T-helper 2 cell treated with Interferon-gamma antibody and Interleukin-4, amounts not matched to agents 5 μg/mL and 100 μg/mL, for 36 hours (primary cell): ENCODE results near the gene SYNGR4.

Experiments
- DNase-seq: peaks from one replicate; pipeline ENCODE4 v3.0.0; 2021; ENCODE audit warnings: low spot score
- H3K27ac Mint-ChIP-seq: one replicate; pipeline ENCODE4 v1.8.0; 2021; ENCODE audit warnings: mild to moderate bottlenecking, mixed read lengths
- H3K27me3 Mint-ChIP-seq: one replicate; pipeline ENCODE4 v1.8.0; 2021; ENCODE audit warnings: low read depth, mixed read lengths
- H3K36me3 Mint-ChIP-seq: one replicate; pipeline ENCODE4 v1.8.0; 2021; ENCODE audit warnings: low read depth, mixed read lengths
- H3K4me1 Mint-ChIP-seq: one replicate; pipeline ENCODE4 v1.8.0; 2021; ENCODE audit warnings: low read depth, mixed read lengths
- H3K4me3 Mint-ChIP-seq: one replicate; pipeline ENCODE4 v1.8.0; 2022; ENCODE audit warnings: mild to moderate bottlenecking, moderate library complexity, mixed read lengths
- H3K9me3 Mint-ChIP-seq: one replicate; pipeline ENCODE4 v1.8.0; 2021; ENCODE audit warnings: mixed read lengths

Gene SYNGR4

DNA sequence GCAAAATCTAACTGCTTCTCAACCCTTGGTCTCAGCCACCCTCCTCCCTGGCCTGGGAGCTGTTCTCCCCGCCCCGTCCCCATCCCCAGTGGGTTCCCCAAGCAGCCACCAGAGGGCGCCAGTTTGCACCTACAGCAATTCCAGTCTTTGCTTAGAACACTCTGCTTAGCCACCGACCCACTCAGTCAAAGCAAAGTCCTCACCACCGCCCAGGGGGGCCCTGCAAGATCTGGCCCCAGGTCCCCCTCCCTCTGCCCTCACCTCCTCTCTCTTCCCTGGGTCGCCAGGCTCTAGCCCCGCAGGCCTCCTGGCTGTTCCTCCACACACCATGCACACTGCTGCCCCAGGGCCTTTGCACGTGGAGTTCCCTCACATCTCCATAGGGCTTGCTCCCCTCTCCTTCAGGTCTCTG lies 12.8 kb upstream of the SYNGR4 start:
- Mint-ChIP-seq H3K27ac (no peak overlapping the region), H3K4me1 (peaks cover 4% of the 10 kb centered on the region), H3K9me3 (no peaks in the 10 kb centered on the region), H3K36me3 (peaks cover 3% of the 10 kb centered on the region), H3K27me3 (no peaks in the 10 kb centered on the region), H3K4me3 (no peak overlapping the region)
- peak; percentile 63 for DNase-seq

DNA sequence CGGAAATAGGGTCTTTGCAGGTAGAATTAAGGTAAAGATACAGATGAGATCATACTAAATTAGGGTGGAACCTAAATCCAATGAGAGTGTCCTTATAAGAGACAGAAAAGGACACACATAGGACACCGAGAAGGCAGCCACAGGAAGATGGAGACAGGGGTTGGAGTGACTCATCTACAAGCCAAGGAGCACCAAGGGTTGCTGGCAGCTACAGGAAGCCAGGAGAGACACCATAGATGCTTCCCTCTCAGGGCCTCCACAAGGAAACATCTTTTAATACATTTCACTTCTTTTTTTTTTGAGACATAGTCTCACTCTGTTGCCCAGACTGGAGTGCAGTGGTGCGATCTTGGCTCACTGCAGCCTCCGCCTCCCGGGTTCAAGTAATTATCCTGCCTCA lies 10.5 kb upstream of the SYNGR4 start:
- no peaks in the 10 kb centered on the region for H3K27me3 Mint-ChIP-seq
- peaks cover 4% of the 10 kb centered on the region for H3K4me1 Mint-ChIP-seq
- H3K4me3 Mint-ChIP-seq, result no peak overlapping the region
- no peak for DNase-seq
- H3K9me3 Mint-ChIP-seq, result no peaks in the 10 kb centered on the region
- no peak overlapping the region for H3K27ac Mint-ChIP-seq
- H3K36me3 Mint-ChIP-seq, result peaks cover 2% of the 10 kb centered on the region

DNA sequence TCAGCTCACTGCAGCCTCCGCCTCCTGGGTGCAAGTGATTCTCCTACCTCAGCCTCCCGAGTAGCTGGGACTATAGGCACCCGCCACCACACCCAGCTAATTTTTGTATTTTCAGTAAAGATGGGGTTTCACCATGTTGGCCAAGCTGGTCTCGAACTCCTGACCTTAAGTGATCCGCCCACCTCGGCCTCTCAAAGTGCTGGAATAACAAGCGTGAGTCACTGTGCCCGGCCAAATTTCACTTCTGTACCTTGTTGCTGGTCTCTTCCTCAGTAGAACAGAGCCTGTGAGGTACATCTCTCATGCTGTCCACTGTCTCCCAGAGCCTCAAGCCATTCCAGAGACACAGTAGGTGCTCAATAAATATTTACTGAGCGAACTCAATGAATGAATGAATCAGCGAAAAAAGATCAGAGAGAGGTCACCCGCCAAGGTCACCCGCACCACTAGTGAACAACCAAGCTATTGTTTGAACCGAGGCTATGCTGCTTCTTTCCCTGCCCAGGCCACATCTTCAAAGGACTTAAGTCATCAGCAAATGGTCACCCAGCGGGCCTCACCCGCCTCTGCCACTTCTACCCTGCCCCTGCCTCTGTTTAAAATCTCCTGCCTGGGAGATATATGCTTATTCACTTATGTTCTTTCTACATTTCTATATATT lies 9.7 kb upstream of the SYNGR4 start:
- H3K4me3 Mint-ChIP-seq, result no peak overlapping the region
- no peak overlapping the region for H3K27ac Mint-ChIP-seq
- no peak for DNase-seq
- H3K36me3 Mint-ChIP-seq, result peaks cover 2% of the 10 kb centered on the region
- no peaks in the 10 kb centered on the region for H3K27me3 Mint-ChIP-seq
- H3K4me1 Mint-ChIP-seq, result peaks cover 4% of the 10 kb centered on the region
- no peaks in the 10 kb centered on the region for H3K9me3 Mint-ChIP-seq

DNA sequence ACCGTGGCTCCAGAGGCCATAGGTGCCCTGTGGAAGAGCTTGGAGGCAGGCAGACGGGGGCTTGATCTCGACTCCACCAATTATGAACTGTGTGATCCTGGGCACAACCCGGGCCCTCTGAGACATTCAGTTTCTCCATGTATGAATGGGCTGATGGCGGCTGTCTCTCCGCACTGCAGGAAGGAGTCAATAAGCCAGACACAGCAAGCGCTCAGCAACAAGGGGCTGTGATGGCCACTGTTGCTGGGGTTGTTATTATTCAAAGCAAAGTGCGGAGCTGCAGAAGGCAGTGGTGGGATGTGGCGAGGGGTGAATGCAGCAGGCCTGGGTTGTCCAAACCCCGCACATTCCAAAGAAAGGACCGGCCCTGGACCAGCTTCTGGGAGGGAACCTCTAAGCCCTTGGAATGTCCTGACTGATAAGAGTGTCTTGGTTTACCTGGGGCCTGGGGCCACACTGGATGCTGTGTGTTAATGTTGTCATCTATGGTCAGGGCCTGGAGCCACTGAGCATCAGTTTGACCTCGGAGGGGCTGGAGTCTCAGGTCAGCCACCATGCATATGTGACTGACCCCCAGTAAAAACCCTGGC lies 8.7 kb upstream of the SYNGR4 start:
- Mint-ChIP-seq H3K4me3 (no peak overlapping the region), H3K27me3 (no peaks in the 10 kb centered on the region), H3K4me1 (peaks cover 4% of the 10 kb centered on the region), H3K9me3 (no peaks in the 10 kb centered on the region), H3K27ac (no peak overlapping the region), H3K36me3 (peaks cover 2% of the 10 kb centered on the region)
- no peak for DNase-seq

DNA sequence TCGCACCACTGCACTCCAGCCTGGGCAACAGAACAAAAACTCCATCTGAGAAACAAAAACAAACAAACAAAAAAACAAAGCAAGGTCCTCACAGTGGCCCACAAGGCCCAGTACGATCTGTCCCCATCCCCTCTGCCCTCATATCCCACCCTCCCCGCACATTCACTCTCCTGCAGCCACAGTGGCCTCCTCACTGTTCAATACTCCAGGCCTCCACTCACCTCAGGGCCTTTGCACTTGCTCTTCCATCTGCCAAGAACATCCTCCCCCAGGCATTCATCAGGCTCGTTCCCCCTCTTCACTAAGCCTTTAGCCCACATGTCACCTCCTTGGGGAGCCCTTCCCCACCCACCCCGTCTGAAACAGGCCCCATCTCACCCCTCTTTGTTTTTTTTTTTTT lies 5.0 kb upstream of the SYNGR4 start:
- no peak overlapping the region for H3K27ac Mint-ChIP-seq

DNA sequence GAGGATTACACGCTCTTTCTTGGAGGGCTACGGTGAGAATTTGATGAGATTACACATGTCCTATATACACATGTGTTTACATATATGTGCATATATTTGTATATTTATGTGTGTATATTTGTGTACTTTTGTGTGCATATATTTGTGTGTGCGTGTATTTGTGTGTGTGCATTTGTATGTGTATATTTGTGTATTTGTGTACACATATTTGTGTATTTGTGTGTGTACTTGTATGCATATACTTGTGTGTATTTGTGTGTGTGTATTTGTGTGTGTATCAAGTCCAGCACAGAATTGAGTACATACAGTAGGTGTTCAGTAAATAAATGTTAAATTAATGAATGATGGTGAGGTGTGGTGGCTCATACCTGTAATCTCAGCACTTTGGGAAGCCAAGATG lies 2.3 kb upstream of the SYNGR4 start:
- H3K27ac Mint-ChIP-seq, result no peak overlapping the region
- peaks cover 5% of the 10 kb centered on the region for H3K36me3 Mint-ChIP-seq
- peaks cover 21% of the 10 kb centered on the region for H3K4me1 Mint-ChIP-seq
- DNase-seq, result no peak
- H3K27me3 Mint-ChIP-seq, result peaks cover 4% of the 10 kb centered on the region
- no peak overlapping the region for H3K4me3 Mint-ChIP-seq
- no peaks in the 10 kb centered on the region for H3K9me3 Mint-ChIP-seq

More for the DNA sequence above, 5.0 kb upstream of the SYNGR4 start:
- H3K27me3 Mint-ChIP-seq, result peaks cover 4% of the 10 kb centered on the region
- H3K4me3 Mint-ChIP-seq, result no peak overlapping the region
- H3K36me3 Mint-ChIP-seq, result peaks cover 5% of the 10 kb centered on the region
- DNase-seq, result no peak
- H3K4me1 Mint-ChIP-seq, result peaks cover 14% of the 10 kb centered on the region
- no peaks in the 10 kb centered on the region for H3K9me3 Mint-ChIP-seq

DNA sequence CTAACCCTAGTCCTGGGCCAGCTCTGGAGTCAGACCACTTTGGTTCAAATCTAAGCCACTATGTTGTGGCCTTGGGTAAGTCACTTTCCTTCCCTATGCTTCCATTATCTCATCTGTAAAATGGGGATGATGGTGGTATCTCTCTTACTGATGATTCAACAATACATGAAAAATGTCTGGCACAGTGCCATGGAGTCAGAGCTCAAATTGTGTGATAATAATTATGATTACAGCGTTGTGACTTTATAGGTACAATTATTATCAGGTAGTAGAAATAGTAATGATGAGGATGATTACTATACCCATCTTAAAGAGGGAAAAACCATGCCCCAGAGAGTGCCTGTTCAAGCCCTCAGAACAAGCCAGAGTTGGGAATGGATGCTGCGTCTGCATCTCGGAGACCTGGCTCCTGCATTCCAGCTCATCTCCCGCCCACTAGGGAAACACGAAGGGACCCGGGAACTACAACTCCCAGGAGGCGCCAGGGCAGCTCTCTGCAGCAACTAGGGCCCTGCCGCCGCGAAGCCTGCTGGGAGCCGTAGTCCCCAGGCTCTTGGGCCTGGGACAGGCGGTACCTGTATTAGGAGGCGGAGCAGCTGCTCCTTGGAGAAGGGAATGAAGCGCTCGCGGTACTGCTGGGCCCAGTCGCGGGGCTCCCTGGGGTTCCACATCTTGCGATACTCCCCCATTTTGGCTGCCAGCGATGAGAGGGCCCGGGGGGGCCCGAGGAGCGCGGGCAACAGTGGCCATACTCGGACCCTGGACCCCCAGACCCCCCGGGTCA lies 1.3 kb upstream of the SYNGR4 start:
- Mint-ChIP-seq H3K9me3 (no peaks in the 10 kb centered on the region), H3K4me3 (peak overlapping the region; percentile 85), H3K36me3 (peaks cover 5% of the 10 kb centered on the region), H3K27me3 (peaks cover 4% of the 10 kb centered on the region), H3K4me1 (peaks cover 21% of the 10 kb centered on the region), H3K27ac (peak overlapping the region; percentile 94)
- peak; percentile 90 for DNase-seq

DNA sequence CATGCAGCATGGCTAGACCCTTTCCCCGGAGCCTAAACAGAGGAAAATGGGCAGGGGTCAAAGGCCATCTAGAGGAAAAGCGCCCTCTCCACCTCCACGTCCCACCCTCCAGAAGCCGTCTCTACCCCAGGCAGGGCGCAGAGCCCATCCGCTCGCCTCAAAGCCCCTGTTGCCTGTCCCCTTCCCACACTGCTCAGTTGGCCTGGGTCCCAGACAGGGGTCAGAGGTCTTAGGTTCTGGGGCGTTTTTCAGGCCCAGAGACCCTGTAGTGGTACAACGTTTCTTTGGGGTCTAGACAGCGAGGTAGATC lies 712 bp upstream of the SYNGR4 start:
- H3K36me3 Mint-ChIP-seq, result peaks cover 5% of the 10 kb centered on the region

DNA sequence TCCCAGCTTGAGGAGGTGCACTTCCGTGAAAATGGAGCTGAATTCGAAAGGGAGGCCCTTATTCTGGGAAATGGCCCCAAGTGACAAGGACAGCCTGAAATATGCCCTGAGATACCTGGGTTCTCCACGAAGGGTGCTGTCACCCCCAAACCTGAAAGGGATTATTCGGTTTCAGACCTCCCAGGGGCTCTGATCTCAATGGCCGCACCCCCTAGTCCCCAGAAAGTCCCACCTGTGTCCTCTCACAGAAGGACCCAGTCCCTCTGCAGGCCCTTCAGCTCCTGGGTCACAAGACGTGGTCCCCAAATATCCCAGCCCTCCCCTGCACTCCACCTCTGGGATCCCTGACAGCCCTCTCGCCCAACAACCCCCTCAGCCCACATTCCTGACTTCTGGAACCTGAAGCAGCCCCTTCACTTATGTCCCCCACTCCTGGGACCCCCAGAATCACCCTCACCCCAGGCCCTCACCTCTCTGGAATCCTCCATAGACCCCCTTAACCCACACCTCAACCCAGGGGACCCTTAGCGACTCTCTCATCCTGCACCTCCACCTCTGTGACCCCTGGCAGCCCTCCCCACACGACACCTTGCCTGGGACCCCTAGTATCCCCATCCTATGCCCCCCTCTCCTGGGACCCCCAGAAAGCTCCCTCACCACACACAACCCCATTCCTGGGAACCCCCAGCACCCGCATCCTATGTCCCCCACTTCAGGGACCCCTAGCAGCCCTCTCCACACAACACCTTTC lies 606 bp downstream of the SYNGR4 start:
- Mint-ChIP-seq H3K27ac (peak overlapping the region; percentile 94), H3K36me3 (peaks cover 3% of the 10 kb centered on the region), H3K9me3 (no peaks in the 10 kb centered on the region), H3K4me1 (peaks cover 21% of the 10 kb centered on the region), H3K27me3 (peaks cover 4% of the 10 kb centered on the region), H3K4me3 (peak overlapping the region; percentile 85)
- no peak for DNase-seq

More for the DNA sequence above, 712 bp upstream of the SYNGR4 start:
- DNase-seq, result no peak
- peak overlapping the region; percentile 94 for H3K27ac Mint-ChIP-seq
- H3K4me1 Mint-ChIP-seq, result peaks cover 21% of the 10 kb centered on the region
- H3K9me3 Mint-ChIP-seq, result no peaks in the 10 kb centered on the region
- peak overlapping the region; percentile 85 for H3K4me3 Mint-ChIP-seq
- H3K27me3 Mint-ChIP-seq, result peaks cover 4% of the 10 kb centered on the region

DNA sequence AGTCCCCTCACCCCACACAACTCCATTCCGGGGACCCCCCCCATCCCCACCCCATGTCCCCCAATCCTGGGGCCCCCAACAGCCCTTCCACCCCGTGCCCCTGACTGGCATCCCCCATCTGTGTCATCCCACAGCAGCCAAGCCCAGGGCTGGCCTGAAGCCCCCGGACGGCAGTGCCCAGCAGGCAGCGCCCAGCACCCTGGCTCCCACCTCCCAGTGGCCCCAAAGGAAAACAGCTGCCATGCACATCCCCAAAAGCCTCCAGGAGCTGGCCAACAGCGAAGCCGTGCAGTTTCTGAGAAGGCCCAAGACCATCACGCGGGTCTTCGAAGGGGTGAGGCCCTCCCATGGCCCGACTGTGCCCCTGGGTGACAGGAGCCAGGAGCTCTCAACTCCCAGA lies 1.4 kb downstream of the SYNGR4 start:
- DNase-seq, result no peak
- H3K27ac Mint-ChIP-seq, result no peak overlapping the region
- no peak overlapping the region for H3K4me3 Mint-ChIP-seq
- no peaks in the 10 kb centered on the region for H3K9me3 Mint-ChIP-seq
- peaks cover 21% of the 10 kb centered on the region for H3K4me1 Mint-ChIP-seq
- peaks cover 4% of the 10 kb centered on the region for H3K27me3 Mint-ChIP-seq
- peaks cover 3% of the 10 kb centered on the region for H3K36me3 Mint-ChIP-seq

DNA sequence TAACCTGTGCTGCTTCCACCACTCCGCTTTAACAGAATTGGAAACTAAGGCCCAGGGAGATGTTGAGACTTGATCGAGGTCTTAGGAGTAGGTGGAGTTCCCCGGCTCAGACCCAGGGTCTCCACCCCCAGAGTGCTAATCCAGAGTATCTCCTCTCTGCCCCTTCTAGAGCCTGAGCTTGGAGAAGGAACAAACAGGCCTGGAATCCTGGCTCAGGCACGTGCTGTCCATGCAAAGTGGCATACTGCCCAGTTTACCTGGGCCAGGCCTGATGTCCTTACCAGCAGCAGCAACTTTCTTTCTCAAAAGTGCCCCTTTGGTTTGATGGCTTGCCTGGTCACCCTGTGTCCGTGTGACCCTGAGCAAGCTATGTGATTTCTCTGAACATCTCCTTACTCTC lies 3.7 kb downstream of the SYNGR4 start:
- H3K4me1 Mint-ChIP-seq, result peaks cover 17% of the 10 kb centered on the region

DNA sequence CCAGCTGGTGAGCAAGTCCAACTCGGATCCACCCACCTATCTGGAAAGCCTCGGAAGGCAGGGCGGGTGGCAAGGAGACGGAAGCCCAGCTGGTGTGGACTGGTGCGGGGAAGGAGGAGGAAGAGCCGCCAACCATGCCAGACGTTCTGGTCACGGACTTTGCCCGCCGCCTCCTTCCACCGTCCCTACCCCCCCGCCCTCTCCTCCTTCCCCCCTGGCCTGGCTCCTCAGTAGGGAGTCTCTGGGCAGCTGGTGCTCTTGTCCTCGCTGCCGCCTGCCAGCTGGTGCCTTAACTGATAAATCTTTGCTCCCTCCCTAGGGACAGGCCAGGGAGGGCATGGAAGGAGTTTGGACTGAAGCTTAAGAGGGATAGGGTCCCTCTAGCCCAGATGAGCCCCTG lies 4.8 kb downstream of the SYNGR4 start:
- peaks cover 8% of the 10 kb centered on the region for H3K4me1 Mint-ChIP-seq
- no peak overlapping the region for H3K27ac Mint-ChIP-seq
- H3K27me3 Mint-ChIP-seq, result peaks cover 2% of the 10 kb centered on the region
- no peak for DNase-seq
- H3K4me3 Mint-ChIP-seq, result no peak overlapping the region
- H3K9me3 Mint-ChIP-seq, result no peaks in the 10 kb centered on the region
- H3K36me3 Mint-ChIP-seq, result no peaks in the 10 kb centered on the region

More for the DNA sequence above, 3.7 kb downstream of the SYNGR4 start:
- no peak for DNase-seq
- Mint-ChIP-seq H3K9me3 (no peaks in the 10 kb centered on the region), H3K36me3 (no peaks in the 10 kb centered on the region), H3K27ac (no peak overlapping the region), H3K4me3 (no peak overlapping the region), H3K27me3 (peaks cover 4% of the 10 kb centered on the region)

DNA sequence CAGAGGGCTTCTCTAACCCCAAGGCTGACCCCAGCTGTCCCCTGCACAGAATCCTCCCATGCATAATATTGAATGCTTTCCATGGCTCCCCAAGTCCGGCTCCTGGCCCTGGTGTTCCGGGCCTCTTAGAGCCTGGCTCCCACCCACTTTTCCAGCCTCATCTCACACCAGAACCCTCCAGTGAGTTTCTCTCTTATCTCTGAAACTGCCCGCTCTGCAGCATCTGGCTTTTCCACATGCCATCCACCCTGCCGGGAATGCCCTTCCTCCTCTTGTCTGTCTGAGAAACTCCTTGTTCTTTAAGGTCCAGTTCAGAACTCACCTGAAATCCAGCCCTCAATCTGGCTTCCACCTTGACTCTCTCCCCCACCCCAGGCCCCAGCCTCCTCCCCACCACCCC lies 6.8 kb downstream of the SYNGR4 start:
- Mint-ChIP-seq H3K27me3 (no peaks in the 10 kb centered on the region), H3K4me3 (no peak overlapping the region), H3K27ac (no peak overlapping the region), H3K36me3 (no peaks in the 10 kb centered on the region), H3K4me1 (no peaks in the 10 kb centered on the region), H3K9me3 (no peaks in the 10 kb centered on the region)
- no peak for DNase-seq

DNA sequence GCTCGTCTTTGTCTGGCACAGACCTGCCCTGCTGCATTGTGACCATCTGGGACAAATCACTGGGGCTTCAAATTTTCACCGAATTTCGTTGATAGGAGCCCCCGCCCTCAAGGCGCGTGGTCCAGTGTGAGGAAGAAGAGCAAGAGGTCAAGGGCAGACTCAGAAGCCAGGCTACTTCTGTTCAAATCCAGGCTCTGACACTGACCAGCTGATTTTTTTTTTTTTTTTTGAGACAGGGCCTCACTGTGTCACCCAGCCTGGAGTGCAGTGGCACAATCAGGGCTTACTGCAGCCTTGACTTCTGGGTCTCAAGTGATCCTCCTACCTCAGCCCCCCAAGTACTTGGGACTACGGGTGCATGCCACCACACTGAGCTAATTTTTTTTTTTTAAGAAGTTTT lies 7.2 kb downstream of the SYNGR4 start:
- no peaks in the 10 kb centered on the region for H3K9me3 Mint-ChIP-seq
- no peaks in the 10 kb centered on the region for H3K36me3 Mint-ChIP-seq
- H3K4me3 Mint-ChIP-seq, result no peak overlapping the region
- H3K27ac Mint-ChIP-seq, result no peak overlapping the region
- H3K27me3 Mint-ChIP-seq, result no peaks in the 10 kb centered on the region
- no peaks in the 10 kb centered on the region for H3K4me1 Mint-ChIP-seq
- no peak for DNase-seq
